CD4-positive, alpha-beta T cell (primary cell): Measurements from ENCODE around the gene NINJ1. TPM values are rescaled to one million over a fixed set of nuclear protein-coding genes. Genes with fewer than 3 reads are reported as not detected.
A peak's percentile ranks its signal among the peaks of the same experiment; 100 is the strongest.

Experiments used
- ATAC-seq: fragments of 200-7000 bp; cut with Tn5 transposase; one replicate; pipeline ENCODE4 v1.10.0; 2022; ENCODE audit warnings: mild to moderate bottlenecking; ENCODE audit not compliant: poor library complexity
- CTCF ChIA-PET: fragments of 350-600 bp; sonication (Branson Sonifier 250); formaldehyde crosslinking; loops from one replicate; lab custom pipeline; 2021; ENCODE audit warnings: antibody characterized with exemption, inconsistent platforms; lab: Charles Lee
- POLR2A ChIA-PET: fragments of 350-600 bp; sonication (Branson Sonifier 250); formaldehyde crosslinking; loops from one replicate; lab custom pipeline; 2021; ENCODE audit warnings: antibody characterized with exemption, inconsistent platforms; lab: Charles Lee
- DNase-seq, 14 experiments: peaks; one replicate each; pipeline ENCODE4 v3.0.0-alpha.2; 2013 to 2020; ENCODE audit warnings: mixed read lengths in 2 of 14
- H3K27ac ChIP-seq, 2 donors: one replicate each; pipeline versions ENCODE4 v1.5.1 to v1.7.0; 2013; ENCODE audit warnings: low read length in 2 of 2, low read depth in 1 of 2, mild to moderate bottlenecking in 1 of 2
- H3K27me3 ChIP-seq, 2 experiments: 1 replicate in 1 of 2; 2 replicates in 1 of 2; pipeline versions ENCODE4 v1.6.1 to v1.7.0; 2013; ENCODE audit warnings: low read length in 2 of 2, control low read depth in 1 of 2, mild to moderate bottlenecking in 1 of 2, moderate library complexity in 1 of 2; ENCODE audit not compliant: insufficient read depth in 2 of 2, control insufficient read depth in 1 of 2
- H3K36me3 ChIP-seq: one replicate; pipeline ENCODE4 v1.6.1; 2013; ENCODE audit warnings: low read length, control low read depth; ENCODE audit not compliant: insufficient read depth
- H3K4me1 ChIP-seq: one replicate; pipeline ENCODE4 v1.6.1; 2013; ENCODE audit warnings: low read length, control low read depth; ENCODE audit not compliant: insufficient read depth
- H3K4me3 ChIP-seq: one replicate; pipeline ENCODE4 v1.5.1; 2013; ENCODE audit warnings: mild to moderate bottlenecking, low read length, moderate library complexity
- H3K9me3 ChIP-seq, 2 experiments: 1 replicate in 1 of 2; 2 replicates in 1 of 2; pipeline versions ENCODE4 v1.6.1 to v1.7.0; 2013; ENCODE audit warnings: low read length in 2 of 2, mild to moderate bottlenecking in 2 of 2, control low read depth in 1 of 2, moderate library complexity in 1 of 2; ENCODE audit not compliant: control insufficient read depth in 1 of 2, insufficient read depth in 1 of 2
- H3K27ac Mint-ChIP-seq: one replicate; pipeline ENCODE4 v1.8.0; 2020; ENCODE audit warnings: mixed read lengths
- H3K27me3 Mint-ChIP-seq: one replicate; pipeline ENCODE4 v1.8.0; 2021; ENCODE audit warnings: mixed read lengths
- H3K36me3 Mint-ChIP-seq: one replicate; pipeline ENCODE4 v1.8.0; 2021; ENCODE audit warnings: low read depth, mixed read lengths
- H3K4me1 Mint-ChIP-seq: one replicate; pipeline ENCODE4 v1.8.0; 2021; ENCODE audit warnings: low read depth, mixed read lengths
- H3K4me3 Mint-ChIP-seq: one replicate; pipeline ENCODE4 v1.8.0; 2020; ENCODE audit warnings: mild to moderate bottlenecking, mixed read lengths
- H3K9me3 Mint-ChIP-seq: one replicate; pipeline ENCODE4 v1.8.0; 2020; ENCODE audit warnings: mixed read lengths
- intact Hi-C, 2 experiments: fragments of 100-400 bp; cut with DNase I in 1 of 2; cut with micrococcal nuclease in 1 of 2; formaldehyde crosslinking; loops; one replicate each; pipeline versions ENCODE4 v1.15.1 to v1.9.0; 2023 to 2025; cut with DNase I, micrococcal nuclease
- total RNA-seq, 174 experiments: library from RNA in 2 of 174; stranded (reverse) in 2 of 174; gene quantifications; one replicate each; pipeline ENCODE4 v1.2.3 and lab custom pipeline; 2021 to 2026
- TF ChIP-seq, protein P1 (sequence below): fragments of 200-600 bp; IDR thresholded peaks from one replicate; pipeline ENCODE4 v1.8.0; 2022; ENCODE audit warnings: antibody characterized with exemption, mild to moderate bottlenecking

The NINJ1 gene
- total RNA-seq, 2 experiments from 2014 or later, result 87.8 to 87.9 TPM

DNA sequence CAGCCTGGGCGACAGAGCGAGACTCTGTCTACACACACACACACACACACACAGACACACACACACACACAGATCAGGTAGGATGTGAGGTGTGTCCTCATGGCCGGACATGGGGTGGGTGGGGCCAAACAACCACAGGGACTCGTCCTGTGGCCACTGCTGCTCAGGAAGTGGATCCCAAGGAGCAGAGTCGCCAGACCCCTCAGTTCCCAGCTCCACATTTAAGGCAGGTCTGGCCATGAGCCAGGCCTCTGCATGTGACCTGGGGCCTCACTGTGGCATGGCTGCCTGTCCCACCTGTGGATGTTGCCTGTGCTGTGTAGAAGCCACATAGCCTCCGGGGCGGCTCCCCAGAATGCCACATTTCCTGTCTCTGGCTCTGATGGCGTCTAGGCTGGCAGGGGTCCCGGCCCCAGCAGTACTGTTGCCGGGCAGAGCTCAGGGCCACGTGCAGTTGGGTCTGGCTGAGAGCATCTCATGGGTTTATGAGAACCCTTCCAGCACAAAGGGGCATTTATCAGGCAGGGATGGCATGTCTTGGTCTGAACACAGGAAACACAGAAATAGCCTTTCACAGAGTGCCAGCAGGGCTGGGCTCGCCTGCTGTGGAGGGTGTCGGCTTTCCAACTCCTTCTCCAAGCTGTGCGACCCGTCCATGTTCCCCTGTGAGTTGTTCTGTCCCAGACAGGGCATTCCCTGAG is 9.9 kb upstream of the NINJ1 start:
- peaks cover 3% of the 10 kb centered on the region for H3K9me3 Mint-ChIP-seq
- H3K36me3 Mint-ChIP-seq, result no peaks in the 10 kb centered on the region
- intact Hi-C loops, result loop anchor here in 1 of 2 experiments (2.0 kb wide), 1 partner anchor 13 kb away; no protein-coding TSS in a partner anchor
- ChIA-PET CTCF (no interaction called here), POLR2A (interaction anchor here (0.8 to 2.9 kb wide), 16 partner anchors 9 to 422 kb away, joined by 3 to 38 read pairs (median 4); partner anchors contain the start of genes FAM120AOS and NINJ1)
- DNase-seq, result peak; percentile 55 to 88 (median 68)
- peaks cover 56% of the 10 kb centered on the region for H3K4me1 ChIP-seq
- H3K4me3 ChIP-seq, result no peak overlapping the region
- no peaks in the 10 kb centered on the region for H3K27me3 Mint-ChIP-seq
- peaks cover 50% of the 10 kb centered on the region for H3K4me1 Mint-ChIP-seq
- peak overlapping the region; percentile 72 for H3K4me3 Mint-ChIP-seq
- TF ChIP-seq, protein P1, sequence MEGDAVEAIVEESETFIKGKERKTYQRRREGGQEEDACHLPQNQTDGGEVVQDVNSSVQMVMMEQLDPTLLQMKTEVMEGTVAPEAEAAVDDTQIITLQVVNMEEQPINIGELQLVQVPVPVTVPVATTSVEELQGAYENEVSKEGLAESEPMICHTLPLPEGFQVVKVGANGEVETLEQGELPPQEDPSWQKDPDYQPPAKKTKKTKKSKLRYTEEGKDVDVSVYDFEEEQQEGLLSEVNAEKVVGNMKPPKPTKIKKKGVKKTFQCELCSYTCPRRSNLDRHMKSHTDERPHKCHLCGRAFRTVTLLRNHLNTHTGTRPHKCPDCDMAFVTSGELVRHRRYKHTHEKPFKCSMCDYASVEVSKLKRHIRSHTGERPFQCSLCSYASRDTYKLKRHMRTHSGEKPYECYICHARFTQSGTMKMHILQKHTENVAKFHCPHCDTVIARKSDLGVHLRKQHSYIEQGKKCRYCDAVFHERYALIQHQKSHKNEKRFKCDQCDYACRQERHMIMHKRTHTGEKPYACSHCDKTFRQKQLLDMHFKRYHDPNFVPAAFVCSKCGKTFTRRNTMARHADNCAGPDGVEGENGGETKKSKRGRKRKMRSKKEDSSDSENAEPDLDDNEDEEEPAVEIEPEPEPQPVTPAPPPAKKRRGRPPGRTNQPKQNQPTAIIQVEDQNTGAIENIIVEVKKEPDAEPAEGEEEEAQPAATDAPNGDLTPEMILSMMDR, result no peak
- H3K27ac Mint-ChIP-seq, result peak overlapping the region; percentile 98
- ATAC-seq, result peak; percentile 95
- H3K9me3 ChIP-seq, result peaks cover 0 to 3% of the 10 kb centered on the region in 2 experiments
- peak overlapping the region; percentile 72 to 80 for H3K27ac ChIP-seq
- no peaks in the 10 kb centered on the region for H3K36me3 ChIP-seq
- no peaks in the 10 kb centered on the region for H3K27me3 ChIP-seq

DNA sequence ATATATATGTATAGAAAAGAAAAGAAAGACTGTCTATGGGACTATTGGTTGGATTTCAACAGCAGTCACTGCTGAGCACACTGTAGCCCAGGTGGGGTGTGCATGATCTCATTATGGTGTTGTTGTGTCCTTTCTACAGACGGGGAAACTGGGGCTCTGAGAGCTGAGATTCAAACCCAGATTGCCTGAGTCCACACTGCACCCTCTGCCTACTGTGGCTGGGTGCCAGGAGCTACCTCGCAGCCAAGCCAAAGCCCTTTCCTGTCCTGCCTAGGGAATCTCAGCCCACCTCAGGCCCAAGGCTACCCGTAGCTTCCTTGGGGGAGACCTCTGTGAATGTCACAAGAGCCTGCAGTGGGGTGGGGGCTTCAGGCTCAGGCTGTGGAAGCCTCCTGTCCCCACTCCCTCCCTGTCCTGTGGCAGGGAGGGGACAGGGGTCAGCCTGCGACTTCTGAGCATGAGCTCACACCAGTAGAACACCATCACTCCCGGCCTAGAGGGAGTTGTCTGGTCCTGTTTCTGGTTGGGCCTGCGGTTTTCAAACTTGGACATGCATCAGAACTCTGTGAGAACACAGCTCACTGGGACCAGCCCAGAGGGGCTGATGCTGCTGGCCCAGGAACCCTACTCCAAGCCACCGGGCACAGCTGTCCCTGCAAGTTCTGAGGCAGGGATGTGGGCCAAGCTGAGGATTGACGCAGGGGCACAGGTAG is 7.9 kb upstream of the NINJ1 start:
- TF ChIP-seq, protein P1, result no peak
- H3K36me3 Mint-ChIP-seq, result no peaks in the 10 kb centered on the region
- Histone ChIP-seq H3K9me3 (peaks cover 0 to 7% of the 10 kb centered on the region in 2 experiments), H3K4me1 (peaks cover 66% of the 10 kb centered on the region), H3K27me3 (no peaks in the 10 kb centered on the region), H3K36me3 (no peaks in the 10 kb centered on the region), H3K27ac (peak overlapping the region in 1 of 2 donors; percentile 18), H3K4me3 (no peak overlapping the region)
- intact Hi-C loops, result no loop called here
- ChIA-PET CTCF (no interaction called here), POLR2A (interaction anchor here (0.9 to 1.1 kb wide), 2 partner anchors 8 to 16 kb away, joined by 3 to 8 read pairs; partner anchors contain the start of gene NINJ1)
- ATAC-seq (no peak), DNase-seq (no peak)
- peaks cover 67% of the 10 kb centered on the region for H3K4me1 Mint-ChIP-seq
- no peak overlapping the region for H3K4me3 Mint-ChIP-seq
- H3K27me3 Mint-ChIP-seq, result no peaks in the 10 kb centered on the region
- H3K27ac Mint-ChIP-seq, result peak overlapping the region; percentile 98
- peaks cover 2% of the 10 kb centered on the region for H3K9me3 Mint-ChIP-seq

DNA sequence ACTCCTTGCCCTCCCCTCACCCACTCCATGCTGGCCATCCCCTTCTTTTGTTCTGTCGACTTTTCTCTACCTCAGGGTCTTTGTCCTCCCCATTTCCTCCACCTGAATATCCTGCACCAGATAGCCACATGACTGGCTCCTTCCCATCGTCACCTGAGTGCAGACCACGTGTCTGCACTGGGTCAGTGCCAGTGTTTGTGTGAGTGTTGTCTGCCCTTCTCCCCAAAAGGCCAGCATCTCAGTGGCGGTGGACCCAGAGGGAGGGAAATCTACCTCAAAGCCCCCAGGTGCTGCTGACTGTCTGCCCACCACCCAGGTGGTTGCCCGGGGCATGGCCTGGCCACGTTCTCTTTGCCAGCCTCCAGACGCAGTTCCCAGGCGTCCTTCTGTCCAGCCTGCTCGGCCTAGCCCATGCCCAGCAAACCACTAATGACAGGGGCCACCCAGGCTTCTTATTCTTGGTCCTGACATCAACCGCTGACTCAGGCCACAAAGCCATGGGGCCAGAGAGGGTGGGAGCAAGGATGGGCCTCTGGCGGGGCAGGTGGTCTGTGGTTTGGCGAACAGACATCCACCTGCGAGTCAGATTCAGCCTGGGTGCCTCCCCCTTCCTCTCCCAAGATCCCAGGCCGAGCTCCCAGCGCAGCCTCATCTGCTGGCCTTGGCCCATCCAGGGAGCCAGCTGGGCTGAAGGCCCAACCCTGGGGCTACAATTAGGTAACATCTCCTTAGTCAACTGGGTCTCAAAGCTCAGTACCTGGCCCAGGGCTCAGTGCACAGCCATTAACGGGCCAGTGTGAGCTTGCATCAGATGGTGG is 5.5 kb upstream of the NINJ1 start:
- intact Hi-C loops, result loop anchor here in 1 of 2 experiments (10.0 kb wide), 1 partner anchor 315 kb away; the partner anchor contains the start of genes FAM120A and FAM120AOS
- H3K27ac Mint-ChIP-seq, result peak overlapping the region; percentile 75
- Histone ChIP-seq H3K27me3 (no peaks in the 10 kb centered on the region), H3K27ac (no peak overlapping the region), H3K36me3 (no peaks in the 10 kb centered on the region), H3K4me3 (no peak overlapping the region), H3K9me3 (peaks cover 0 to 4% of the 10 kb centered on the region in 2 experiments), H3K4me1 (peaks cover 83% of the 10 kb centered on the region)
- no peaks in the 10 kb centered on the region for H3K9me3 Mint-ChIP-seq
- ATAC-seq (no peak), DNase-seq (no peak)
- H3K4me1 Mint-ChIP-seq, result peaks cover 65% of the 10 kb centered on the region
- TF ChIP-seq, protein P1, result no peak
- ChIA-PET POLR2A (no interaction called here), CTCF (no interaction called here)
- peak overlapping the region; percentile 20 for H3K4me3 Mint-ChIP-seq
- no peaks in the 10 kb centered on the region for H3K27me3 Mint-ChIP-seq
- H3K36me3 Mint-ChIP-seq, result peaks cover 3% of the 10 kb centered on the region
